ENCODE results near the gene OSBPL5. TPM values are rescaled to one million over a fixed set of nuclear protein-coding genes. Genes with fewer than 3 reads are reported as not detected.

OSBPL5 gene
- polyA plus RNA-seq, 4 donors, result 17.9 to 26.8 (median 21.5) TPM

- DNase-seq (ENCODE audit: low read depth in 4 of 4, low spot score in 3 of 4), result no peak
Observed at GRCh38 chr11:3167143-3168119, 2.3 kb upstream of the OSBPL5 start.

- no peak for DNase-seq (ENCODE audit: low read depth in 4 of 4, low spot score in 3 of 4)
Observed at GRCh38 chr11:3166268-3167142, 1.4 kb upstream of the OSBPL5 start.

GRCh38 chr11:3165916-3166267 lies 782 bp upstream of the OSBPL5 start:
- DNase-seq (ENCODE audit: low read depth in 4 of 4, low spot score in 3 of 4), result no peak

GRCh38 chr11:3164552-3165151 lies 458 bp downstream of the OSBPL5 start:
- DNase-seq (ENCODE audit: low read depth in 4 of 4, low spot score in 3 of 4), result no peak

- no peak for DNase-seq (ENCODE audit: low read depth in 4 of 4, low spot score in 3 of 4)
Observed at GRCh38 chr11:3164138-3164551, 965 bp downstream of the OSBPL5 start.

- DNase-seq (ENCODE audit: low read depth in 4 of 4, low spot score in 3 of 4), result no peak
Observed at GRCh38 chr11:3163241-3163981, 1.7 kb downstream of the OSBPL5 start.

- no peak for DNase-seq (ENCODE audit: low read depth in 4 of 4, low spot score in 3 of 4)
Observed at GRCh38 chr11:3162410-3163240, 2.5 kb downstream of the OSBPL5 start.

- no peak for DNase-seq (ENCODE audit: low read depth in 4 of 4, low spot score in 3 of 4)
Observed at GRCh38 chr11:3161720-3162409, 3.2 kb downstream of the OSBPL5 start.

- no peak for DNase-seq (ENCODE audit: low read depth in 4 of 4, low spot score in 3 of 4)
Observed at GRCh38 chr11:3161309-3161708, 3.8 kb downstream of the OSBPL5 start.

GRCh38 chr11:3160252-3161031 lies 4.7 kb downstream of the OSBPL5 start:
- DNase-seq (ENCODE audit: low read depth in 4 of 4, low spot score in 3 of 4), result peak; percentile 74 to 88 (median 84)

- DNase-seq (ENCODE audit: low read depth in 4 of 4, low spot score in 3 of 4), result no peak
Observed at GRCh38 chr11:3159296-3160190, 5.6 kb downstream of the OSBPL5 start.

GRCh38 chr11:3158821-3159220 lies 6.3 kb downstream of the OSBPL5 start:
- DNase-seq (ENCODE audit: low read depth in 4 of 4, low spot score in 3 of 4), result no peak

GRCh38 chr11:3158131-3158591 lies 6.9 kb downstream of the OSBPL5 start:
- DNase-seq (ENCODE audit: low read depth in 4 of 4, low spot score in 3 of 4), result no peak

- DNase-seq (ENCODE audit: low read depth in 4 of 4, low spot score in 3 of 4), result no peak
Observed at GRCh38 chr11:3157381-3158130, 7.6 kb downstream of the OSBPL5 start.

- DNase-seq (ENCODE audit: low read depth in 4 of 4, low spot score in 3 of 4), result no peak
Observed at GRCh38 chr11:3156661-3157311, 8.3 kb downstream of the OSBPL5 start.

- DNase-seq (ENCODE audit: low read depth in 4 of 4, low spot score in 3 of 4), result no peak
Observed at GRCh38 chr11:3156282-3156660, 8.8 kb downstream of the OSBPL5 start.
